DMS 273 (cell line): Measurements from ENCODE around the gene VAMP8.
A peak's percentile ranks its signal among the peaks of the same experiment; 100 is the strongest.
"Not testable (repeated sequence)": the region's sequence is repeated elsewhere in the genome, so short reads cannot be mapped to it uniquely, and the experiment has no call there.

ENCODE experiments used
- DNase-seq: peaks from one replicate; lab custom pipeline; 2025; ENCODE audit not compliant: unreplicated experiment; lab: John Stamatoyannopoulos, UW

Gene VAMP8

GRCh38 chr2:85579266-85579935 lies 2.0 kb downstream of the VAMP8 start:
- DNase-seq = no peak

GRCh38 chr2:85580206-85580605 lies 2.8 kb downstream of the VAMP8 start:
- DNase-seq = no peak

DNA sequence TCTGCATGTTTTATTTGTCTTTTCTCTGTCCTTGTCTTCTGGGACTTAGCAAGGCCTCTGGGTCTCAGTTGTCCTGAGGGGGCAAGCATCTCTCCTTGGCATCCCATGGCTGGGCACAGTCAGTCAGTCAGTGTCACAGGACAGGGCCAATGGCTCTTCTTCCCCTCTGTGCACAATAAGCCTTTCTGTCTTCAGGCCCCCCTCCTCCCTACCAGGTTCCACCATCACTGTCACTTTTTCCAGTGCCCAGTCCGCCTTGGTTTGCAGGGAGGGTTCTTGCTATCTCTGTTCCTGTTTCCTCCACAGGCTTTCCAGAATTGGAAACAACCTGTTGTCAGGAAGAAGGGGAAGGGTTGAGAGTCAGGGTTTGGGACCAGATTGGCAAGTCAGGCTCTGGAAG lies 5.1 kb downstream of the VAMP8 start:
- no peak for DNase-seq

DNA sequence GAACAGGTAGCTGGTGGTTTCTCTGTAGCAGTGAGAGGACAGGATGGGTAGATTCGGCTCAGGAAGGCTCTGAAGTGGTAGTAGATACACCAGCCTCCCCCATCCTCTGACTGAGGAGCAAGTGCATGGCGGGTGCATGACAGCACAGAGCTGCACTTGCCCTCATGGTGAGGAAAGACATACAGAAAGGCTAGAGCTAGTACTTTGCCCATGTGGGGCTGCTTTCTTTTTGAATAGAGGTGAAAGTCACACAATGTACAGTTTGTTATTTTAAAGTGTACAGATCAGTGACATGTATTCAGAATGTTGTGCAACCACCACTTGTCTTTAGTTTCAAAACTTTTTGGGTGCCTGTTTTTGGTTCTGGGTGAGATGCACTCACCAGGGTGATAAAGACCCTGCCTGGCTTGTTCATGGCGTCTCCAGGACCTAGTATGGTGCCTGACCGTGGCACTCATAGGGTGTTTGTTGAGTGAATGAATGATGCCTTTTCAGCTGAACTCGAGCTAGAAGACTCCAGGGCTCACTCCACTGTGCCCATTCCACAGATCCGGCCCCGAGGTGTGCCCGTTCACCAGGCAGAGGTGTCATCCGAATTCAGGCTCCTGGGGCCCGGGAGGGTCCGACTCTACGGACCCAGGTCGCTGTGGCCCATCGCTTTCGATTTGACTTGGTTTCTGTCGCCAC lies 6.4 kb downstream of the VAMP8 start:
- no peak for DNase-seq

GRCh38 chr2:85584354-85584856 lies 7.0 kb downstream of the VAMP8 start, which contains the start of gene VAMP5:
VAMP5 (plus strand) TSS chr2:85584431; CDS start chr2:85584491, 60 bp downstream.
- no peak for DNase-seq

- peak; percentile 77 for DNase-seq
Measured at GRCh38 chr2:85584857-85585780, 7.7 kb downstream of the VAMP8 start.

DNA sequence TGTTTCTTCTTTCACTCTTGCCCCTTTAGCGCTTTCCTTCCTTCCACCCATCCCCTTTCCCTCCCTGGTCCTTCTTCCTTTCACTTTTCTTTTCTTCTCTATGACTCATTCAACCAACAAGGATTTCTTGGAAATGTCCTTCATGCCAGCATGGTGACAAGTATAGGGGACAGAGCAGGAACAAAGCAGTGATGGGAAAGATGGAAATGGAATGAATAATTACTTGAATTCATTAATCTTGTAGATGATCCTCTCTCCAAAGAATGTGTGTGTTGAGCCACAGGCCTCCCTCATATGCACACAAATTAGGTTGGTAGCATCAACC lies 8.4 kb downstream of the VAMP8 start:
- DNase-seq = no peak

DNA sequence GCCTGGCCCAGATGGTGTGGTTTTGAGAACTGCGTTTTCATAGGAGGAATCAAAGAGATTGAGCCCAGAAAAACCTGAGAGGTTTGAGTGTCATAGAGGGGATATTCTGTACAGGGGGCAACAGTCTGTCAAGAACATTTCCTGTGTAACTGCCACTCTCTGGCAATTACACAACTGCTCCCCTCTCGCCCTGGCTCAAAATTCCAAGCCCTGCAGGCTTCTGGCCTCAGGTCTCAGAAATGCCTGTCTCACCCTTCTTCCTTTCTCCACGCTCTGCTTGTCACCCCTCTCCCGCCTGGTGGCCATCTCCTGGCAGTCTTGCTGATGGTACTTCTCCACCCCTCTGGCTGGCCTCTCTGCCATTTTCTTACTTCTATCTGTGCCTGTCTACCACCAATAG lies 10.8 kb downstream of the VAMP8 start:
- DNase-seq = no peak

- no peak for DNase-seq
Measured at GRCh38 chr2:85588645-85589044, 11.3 kb downstream of the VAMP8 start.

GRCh38 chr2:85589181-85589580 lies 11.8 kb downstream of the VAMP8 start:
- DNase-seq = no peak

DNA sequence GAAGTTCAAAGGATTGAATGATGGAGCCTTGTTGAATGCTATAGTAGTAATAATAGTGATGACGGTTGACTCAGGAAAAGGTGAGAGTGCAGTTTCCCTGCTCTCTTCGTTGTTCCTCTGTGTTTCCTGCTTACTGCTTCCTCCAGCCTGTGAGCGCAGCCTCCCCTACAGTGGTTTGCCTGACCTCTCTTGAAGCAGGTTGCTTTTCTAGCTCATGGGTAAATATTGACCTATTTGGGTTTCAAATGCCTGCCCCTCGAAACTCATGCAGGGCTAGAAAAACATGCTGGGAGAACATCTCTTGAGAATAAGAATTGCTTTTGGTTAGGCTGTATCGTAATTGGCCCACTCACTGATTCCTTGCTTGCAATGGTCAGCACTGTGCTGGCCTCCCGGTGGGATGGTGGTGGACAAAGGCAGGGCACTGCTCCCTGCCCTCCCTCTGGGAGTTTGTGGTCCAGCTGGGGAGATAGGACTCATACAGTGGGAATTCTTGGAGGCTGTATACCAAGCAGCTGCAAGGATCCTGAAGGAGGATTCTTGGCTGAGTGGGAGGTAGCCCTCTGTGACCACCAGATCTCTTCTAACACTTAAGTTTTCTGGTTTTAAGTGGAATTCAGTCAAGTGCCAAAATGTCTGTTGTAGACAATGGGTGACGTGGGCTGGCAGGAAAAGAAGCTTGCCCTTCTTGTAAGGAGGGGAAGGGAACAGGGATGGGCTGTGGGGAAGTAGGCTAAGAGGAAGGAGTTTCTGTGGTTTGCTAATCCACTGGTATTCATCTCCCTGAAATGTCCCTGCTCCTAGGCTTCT lies 12.8 kb downstream of the VAMP8 start:
- no peak for DNase-seq

- no peak for DNase-seq
Measured at GRCh38 chr2:85590950-85591349, 13.6 kb downstream of the VAMP8 start.

DNA sequence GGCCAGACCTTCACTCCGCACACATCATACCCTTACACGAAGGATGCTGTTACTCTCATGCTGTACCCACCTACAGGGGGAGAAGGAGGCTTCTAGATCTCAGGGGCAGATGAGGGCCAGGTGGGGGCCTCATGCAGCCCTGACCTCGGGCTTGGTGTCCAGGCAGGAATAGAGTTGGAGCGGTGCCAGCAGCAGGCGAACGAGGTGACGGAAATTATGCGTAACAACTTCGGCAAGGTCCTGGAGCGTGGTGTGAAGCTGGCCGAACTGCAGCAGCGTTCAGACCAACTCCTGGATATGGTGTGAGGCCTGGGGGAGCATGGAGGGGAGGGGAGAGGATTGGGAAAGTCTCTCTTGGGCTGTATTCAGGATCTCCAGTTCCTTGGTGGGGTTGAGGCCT lies 14.2 kb downstream of the VAMP8 start:
- no peak for DNase-seq

DNA sequence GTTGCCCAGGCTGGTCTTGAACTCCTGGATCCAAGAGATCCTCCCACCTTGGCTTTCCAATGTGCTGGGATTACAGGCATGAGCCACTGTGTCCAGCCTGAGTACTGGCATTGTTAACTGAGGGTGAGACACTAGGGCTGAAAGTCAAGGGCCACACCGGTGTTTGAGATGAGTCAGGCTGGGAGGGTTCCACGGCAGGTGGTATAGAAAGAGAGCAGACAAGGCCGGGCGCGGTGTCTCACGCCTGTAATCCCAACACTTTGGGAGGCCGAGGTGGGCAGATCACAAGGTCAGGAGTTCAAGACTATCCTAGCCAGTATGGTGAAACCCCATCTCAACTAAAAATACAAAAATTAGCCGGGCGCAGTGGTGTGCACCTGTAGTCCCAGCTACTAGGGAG lies 14.9 kb downstream of the VAMP8 start:
- DNase-seq = not testable (repeated sequence)

GRCh38 chr2:85593023-85593422 lies 15.6 kb downstream of the VAMP8 start:
- no peak for DNase-seq

DNA sequence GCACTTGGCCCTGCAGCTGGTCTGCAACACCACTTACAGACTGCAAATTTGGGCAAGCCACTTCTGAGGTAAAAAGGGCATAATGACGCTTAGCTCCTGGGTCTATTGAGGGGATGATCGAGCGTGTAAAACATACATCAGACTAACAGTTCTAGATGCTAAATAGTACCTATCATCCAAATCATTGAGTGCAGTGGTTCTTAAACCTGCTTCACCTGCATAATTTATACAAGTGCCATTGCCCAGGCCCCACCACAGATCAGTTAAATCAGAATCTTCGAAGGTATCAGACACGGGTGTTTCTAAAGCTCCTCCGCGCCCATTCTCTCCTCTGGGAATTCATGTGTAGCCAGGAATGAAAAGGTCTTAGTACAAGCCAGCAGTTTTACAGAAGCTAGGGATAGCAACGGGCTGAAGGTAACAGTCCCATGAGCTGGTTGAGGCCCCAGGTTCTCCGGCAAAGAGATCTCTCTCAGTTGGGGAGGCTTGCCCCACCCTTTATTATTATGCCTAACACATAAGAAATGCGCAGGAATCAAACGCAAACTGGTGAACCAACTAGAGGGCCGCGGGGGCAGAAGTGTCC lies 17.4 kb downstream of the VAMP8 start:
- DNase-seq = no peak

- DNase-seq = peak; percentile 99
Measured at GRCh38 chr2:85595301-85596025, 18.1 kb downstream of the VAMP8 start, which contains the start of gene RNF181. RNF181 (plus strand) TSS chr2:85595745; CDS start chr2:85595764, 19 bp downstream.

DNA sequence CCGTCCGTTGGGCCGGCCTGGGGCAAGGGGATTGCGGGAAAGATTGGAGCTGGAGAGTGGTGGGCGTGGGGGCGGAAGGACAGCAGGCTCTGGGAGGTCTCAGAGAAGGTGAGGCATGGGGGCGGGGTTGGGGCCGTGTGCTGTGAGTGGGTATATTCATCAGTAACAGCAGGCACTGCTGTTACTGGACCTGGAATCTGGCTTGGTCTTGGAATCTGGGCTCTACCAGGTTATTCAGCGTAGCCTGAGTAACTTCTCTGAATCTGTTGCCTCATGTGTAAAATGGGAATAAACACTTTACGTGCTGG lies 18.6 kb downstream of the VAMP8 start:
- DNase-seq = peak; percentile 63

- no peak for DNase-seq
Measured at GRCh38 chr2:85596486-85597143, 19.2 kb downstream of the VAMP8 start.
